NCI-H460 (cell line): ENCODE results near the gene ZNF358. TPM values are rescaled to one million over a fixed set of nuclear protein-coding genes. Genes with fewer than 3 reads are reported as not detected.
A peak's percentile ranks its signal among the peaks of the same experiment; 100 is the strongest.

ENCODE experiments used
- DNase-seq: peaks from one replicate; pipeline ENCODE4 v3.0.0-alpha.2; 2016; ENCODE audit warnings: low read depth; ENCODE audit errors: extremely low read depth
- total RNA-seq: library from RNA; depleted of rRNA; stranded (reverse); fragments of >200 nt; shearing (Covaris generic); gene quantifications from 2 replicates; pipeline ENCODE4 v1.2.3, GENCODE V29; 2014

The ZNF358 gene
- total RNA-seq, 1 experiment from 2014 or later: 5.9 TPM

GRCh38 chr19:7519361-7520130, 3.6 kb downstream of the ZNF358 start:
- no peak for DNase-seq

- no peak for DNase-seq
Measured at GRCh38 chr19:7520131-7521051, 4.5 kb downstream of the ZNF358 start.

- no peak for DNase-seq
Measured at GRCh38 chr19:7521551-7522071, 5.7 kb downstream of the ZNF358 start.

- peak; percentile 92 for DNase-seq
Measured at GRCh38 chr19:7522072-7522922, 6.4 kb downstream of the ZNF358 start, which contains the start of gene MCOLN1. Gene MCOLN1, plus strand, starts transcription at chr19:7522624. Its CDS starts 127 bp downstream, at chr19:7522751.

- DNase-seq: no peak
Measured at GRCh38 chr19:7522923-7523667, 7.2 kb downstream of the ZNF358 start.

- no peak for DNase-seq
Measured at GRCh38 chr19:7524523-7524922, 8.6 kb downstream of the ZNF358 start.

- DNase-seq: no peak
Measured at GRCh38 chr19:7524992-7525739, 9.3 kb downstream of the ZNF358 start.

- no peak for DNase-seq
Measured at GRCh38 chr19:7526059-7526929, 10.4 kb downstream of the ZNF358 start.

- DNase-seq: no peak
Measured at GRCh38 chr19:7527516-7528191, 11.8 kb downstream of the ZNF358 start.

- DNase-seq: no peak
Measured at GRCh38 chr19:7528192-7528519, 12.3 kb downstream of the ZNF358 start.

- no peak for DNase-seq
Measured at GRCh38 chr19:7528522-7529245, 12.8 kb downstream of the ZNF358 start.

- no peak for DNase-seq
Measured at GRCh38 chr19:7529246-7529600, 13.3 kb downstream of the ZNF358 start.

GRCh38 chr19:7529610-7530490, 13.9 kb downstream of the ZNF358 start:
- no peak for DNase-seq

- no peak for DNase-seq
Measured at GRCh38 chr19:7533281-7533885, 17.5 kb downstream of the ZNF358 start.

GRCh38 chr19:7533925-7534480, 18.1 kb downstream of the ZNF358 start:
- peak; percentile 70 for DNase-seq
